Right lobe of liver (tissue), 4 donors: ENCODE data around the gene FAM163B.

Source experiments
- CTCF ChIP-seq, 4 donors: fragments of 200-600 bp in 3 of 4; fragments of 450-650 bp in 1 of 4; IDR thresholded peaks; one replicate each; pipeline versions ENCODE4 v1.5.1 to v1.8.0; 2016 to 2022; ENCODE audit warnings: antibody characterized with exemption in 4 of 4, mild to moderate bottlenecking in 2 of 4
- POLR2A ChIP-seq: fragments of 450-650 bp; IDR thresholded peaks from one replicate; pipeline ENCODE4 v1.6.1; 2017; ENCODE audit warnings: antibody characterized with exemption, mild to moderate bottlenecking
- donor health status: DM: no; HTN: no; CAD: no.
- donor health status: DM: no; HTN: no; CAD: no.
- donor health status: DM: no; HTN: yes; CAD: no.

GRCh38 chr9:133629221-133630110 is 20.3 kb upstream of the FAM163B start:
- TF ChIP-seq CTCF (IDR thresholded peaks at IDR 0.05): no peak
- TF ChIP-seq POLR2A: no peak
